DOHH2 (cell line): ENCODE data around the gene PAPPA2.

Experiments used
- H3F3A ChIP-seq: fragments of 200-600 bp; sonication (generic), shearing (Covaris generic); 2 replicates; pipeline ENCODE4 v1.6.0; 2016; ENCODE audit warnings: antibody characterized with exemption, mild to moderate bottlenecking; ENCODE audit not compliant: control insufficient read depth, insufficient read depth
- H3K27ac ChIP-seq: fragments of 200-600 bp; sonication (generic); 2 replicates; pipeline ENCODE4 v1.5.1; 2014; ENCODE audit warnings: low read depth, mild to moderate bottlenecking, low read length, moderate library complexity
- H3K27me3 ChIP-seq: fragments of 200-600 bp; sonication (generic); 2 replicates; pipeline ENCODE4 v1.6.1; 2014; ENCODE audit warnings: mild to moderate bottlenecking, low read length, mixed read lengths; ENCODE audit not compliant: control insufficient read depth
- H3K36me3 ChIP-seq: fragments of 200-600 bp; sonication (generic); 2 replicates; pipeline ENCODE4 v1.6.1; 2014; ENCODE audit warnings: mild to moderate bottlenecking, low read length, moderate library complexity, mixed read lengths; ENCODE audit not compliant: control insufficient read depth
- H3K4me1 ChIP-seq: fragments of 200-600 bp; sonication (generic); 2 replicates; pipeline ENCODE4 v1.6.1; 2014; ENCODE audit warnings: mild to moderate bottlenecking, low read length, mixed read lengths; ENCODE audit not compliant: control insufficient read depth
- H3K4me2 ChIP-seq: fragments of 200-600 bp; sonication (generic); 2 replicates; pipeline ENCODE4 v1.6.0; 2014; ENCODE audit warnings: mild to moderate bottlenecking, low read length, moderate library complexity
- H3K4me3 ChIP-seq: fragments of 200-600 bp; sonication (generic); 2 replicates; pipeline ENCODE4 v1.5.1; 2014; ENCODE audit warnings: mild to moderate bottlenecking, low read length, mixed read lengths
- H3K79me2 ChIP-seq: fragments of 200-600 bp; sonication (generic); 2 replicates; pipeline ENCODE4 v1.6.1; 2014; ENCODE audit warnings: mild to moderate bottlenecking, low read length, mixed read lengths; ENCODE audit not compliant: control insufficient read depth
- H3K9me2 ChIP-seq: fragments of 200-600 bp; sonication (generic); replicated peaks from 2 replicates; pipeline ENCODE4 v1.6.1; 2014; ENCODE audit warnings: mild to moderate bottlenecking, low read length, mixed read lengths; ENCODE audit not compliant: control insufficient read depth
- H3K9me3 ChIP-seq: fragments of 200-600 bp; sonication (generic); 2 replicates; pipeline ENCODE4 v1.6.1; 2014; ENCODE audit warnings: antibody characterized with exemption, low read length, mixed read lengths; ENCODE audit not compliant: control insufficient read depth, insufficient read depth
- H4K20me1 ChIP-seq: fragments of 200-600 bp; sonication (generic); 2 replicates; pipeline ENCODE4 v1.6.0; 2014; ENCODE audit warnings: low read depth, mild to moderate bottlenecking, antibody characterized with exemption, low read length, moderate library complexity; ENCODE audit not compliant: control insufficient read depth, insufficient read depth
- CTCF ChIP-seq: fragments of 200-600 bp; sonication (generic); IDR thresholded peaks from one replicate; pipeline ENCODE4 v1.5.1; 2014; ENCODE audit warnings: antibody characterized with exemption, mild to moderate bottlenecking, low read depth, low read length; ENCODE audit not compliant: poor library complexity, severe bottlenecking
- EZH2phosphoT487 ChIP-seq: fragments of 200-600 bp; sonication (generic); IDR thresholded peaks from 2 replicates; pipeline ENCODE4 v1.6.1; 2017; ENCODE audit warnings: borderline replicate concordance, mild to moderate bottlenecking, antibody characterized with exemption, low read length, moderate library complexity, mixed read lengths

Gene PAPPA2

GRCh38 chr1:176790786-176791185, 327.8 kb downstream of the PAPPA2 start:
- no peaks in the 10 kb centered on the region for H3F3A ChIP-seq
- TF ChIP-seq CTCF (no peak), EZH2phosphoT487 (no peak)
- no peaks in the 10 kb centered on the region for H4K20me1 ChIP-seq
- H3K4me1 ChIP-seq = no peaks in the 10 kb centered on the region
- H3K36me3 ChIP-seq = no peaks in the 10 kb centered on the region
- H3K27ac ChIP-seq = no peak overlapping the region
- H3K4me3 ChIP-seq = no peak overlapping the region
- H3K9me3 ChIP-seq = no peaks in the 10 kb centered on the region
- H3K4me2 ChIP-seq = no peak overlapping the region
- H3K27me3 ChIP-seq = no peaks in the 10 kb centered on the region
- H3K79me2 ChIP-seq = no peaks in the 10 kb centered on the region
- no peaks in the 10 kb centered on the region for H3K9me2 ChIP-seq

- Histone ChIP-seq H3K79me2 (no peaks in the 10 kb centered on the region), H3K4me2 (no peak overlapping the region), H4K20me1 (no peaks in the 10 kb centered on the region), H3F3A (no peaks in the 10 kb centered on the region), H3K4me3 (no peak overlapping the region), H3K9me2 (no peaks in the 10 kb centered on the region), H3K27me3 (no peaks in the 10 kb centered on the region), H3K9me3 (no peaks in the 10 kb centered on the region), H3K36me3 (no peaks in the 10 kb centered on the region), H3K4me1 (no peaks in the 10 kb centered on the region), H3K27ac (no peak overlapping the region)
- no peak for TF ChIP-seq EZH2phosphoT487
- no peak for TF ChIP-seq CTCF
Measured at GRCh38 chr1:176791906-176792305, 328.9 kb downstream of the PAPPA2 start.

GRCh38 chr1:176794897-176795508, 332.0 kb downstream of the PAPPA2 start:
- H4K20me1 ChIP-seq = no peaks in the 10 kb centered on the region
- no peaks in the 10 kb centered on the region for H3K36me3 ChIP-seq
- no peaks in the 10 kb centered on the region for H3K27me3 ChIP-seq
- no peaks in the 10 kb centered on the region for H3K4me1 ChIP-seq
- H3K9me3 ChIP-seq = no peaks in the 10 kb centered on the region
- H3K79me2 ChIP-seq = no peaks in the 10 kb centered on the region
- no peaks in the 10 kb centered on the region for H3K9me2 ChIP-seq
- TF ChIP-seq CTCF = no peak
- no peak for TF ChIP-seq EZH2phosphoT487
- no peak overlapping the region for H3K27ac ChIP-seq
- no peaks in the 10 kb centered on the region for H3F3A ChIP-seq
- H3K4me2 ChIP-seq = no peak overlapping the region
- no peak overlapping the region for H3K4me3 ChIP-seq
